H9 (cell line): ENCODE results near the gene FYN. TPM values are rescaled to one million over a fixed set of nuclear protein-coding genes. Genes with fewer than 3 reads are reported as not detected.

Experiments used
- DNase-seq: peaks from one replicate; pipeline ENCODE4 v3.0.0-alpha.2; 2017
- H2AFZ ChIP-seq: one replicate; pipeline ENCODE4 v1.6.1; 2013; ENCODE audit warnings: mild to moderate bottlenecking, low read length, control low read depth, moderate library complexity
- H2AK5ac ChIP-seq: 2 replicates; pipeline ENCODE4 v1.6.1; 2013; ENCODE audit warnings: low read length, control low read depth, mixed read lengths; ENCODE audit not compliant: insufficient read length
- H2BK120ac ChIP-seq: one replicate; pipeline ENCODE4 v1.6.1; 2013; ENCODE audit warnings: low read depth, mild to moderate bottlenecking, low read length, control low read depth, inconsistent platforms; ENCODE audit not compliant: poor library complexity, severe bottlenecking
- H2BK12ac ChIP-seq: 2 replicates; pipeline ENCODE4 v1.6.1; 2013; ENCODE audit warnings: low read length, control low read depth, mixed read lengths, low read depth; ENCODE audit not compliant: insufficient read length
- H2BK15ac ChIP-seq: 2 replicates; pipeline ENCODE4 v1.6.1; 2013; ENCODE audit warnings: low read depth, low read length, control low read depth
- H2BK20ac ChIP-seq: one replicate; pipeline ENCODE4 v1.6.1; 2013; ENCODE audit warnings: low read depth, mild to moderate bottlenecking, low read length, control low read depth, inconsistent platforms; ENCODE audit not compliant: poor library complexity, severe bottlenecking
- H2BK5ac ChIP-seq: 2 replicates; pipeline ENCODE4 v1.6.1; 2013; ENCODE audit warnings: low read length, control low read depth, mixed read lengths; ENCODE audit not compliant: insufficient read length
- H3K14ac ChIP-seq: 2 replicates; pipeline ENCODE4 v1.6.1; 2013; ENCODE audit warnings: low read length, control low read depth; ENCODE audit not compliant: insufficient read depth
- H3K18ac ChIP-seq: 2 replicates; pipeline ENCODE4 v1.6.1; 2013; ENCODE audit warnings: low read depth, mild to moderate bottlenecking, mixed read lengths, low read length, control low read depth; ENCODE audit not compliant: insufficient read length
- H3K23ac ChIP-seq: 2 replicates; pipeline ENCODE4 v1.6.1; 2013; ENCODE audit warnings: low read length, control low read depth, mixed read lengths, low read depth; ENCODE audit not compliant: insufficient read length
- H3K23me2 ChIP-seq: 2 replicates; pipeline ENCODE4 v1.6.1; 2013; ENCODE audit warnings: low read depth, mild to moderate bottlenecking, mixed read lengths, low read length, control low read depth; ENCODE audit not compliant: insufficient read length, poor library complexity, severe bottlenecking
- H3K27ac ChIP-seq: 2 replicates; pipeline ENCODE4 v1.5.1; 2013; ENCODE audit warnings: low read length, control low read depth, mixed read lengths, low read depth; ENCODE audit not compliant: insufficient read length
- H3K27me3 ChIP-seq: 2 replicates; pipeline ENCODE4 v1.6.1; 2013; ENCODE audit warnings: low read length, control low read depth, inconsistent platforms; ENCODE audit not compliant: insufficient read depth
- H3K4ac ChIP-seq: 2 replicates; pipeline ENCODE4 v1.6.1; 2013; ENCODE audit warnings: low read depth, mild to moderate bottlenecking, control low read depth, inconsistent platforms, low read length, moderate library complexity
- H3K4me1 ChIP-seq: 2 replicates; pipeline ENCODE4 v1.6.1; 2013; ENCODE audit warnings: low read length, control low read depth, inconsistent platforms; ENCODE audit not compliant: insufficient read depth
- H3K4me2 ChIP-seq: 2 replicates; pipeline ENCODE4 v1.6.1; 2013; ENCODE audit warnings: low read length, control low read depth, mixed read lengths; ENCODE audit not compliant: insufficient read length, insufficient read depth
- H3K56ac ChIP-seq: 2 replicates; pipeline ENCODE4 v1.6.1; 2013; ENCODE audit warnings: low read depth, mild to moderate bottlenecking, mixed read lengths, low read length, control low read depth; ENCODE audit not compliant: insufficient read length
- H3K79me1 ChIP-seq: 2 replicates; pipeline ENCODE4 v1.6.1; 2013; ENCODE audit warnings: low read depth, mild to moderate bottlenecking, moderate library complexity, low read length, control low read depth, inconsistent platforms; ENCODE audit not compliant: insufficient read depth, poor library complexity, severe bottlenecking
- H3K79me2 ChIP-seq: 2 replicates; pipeline ENCODE4 v1.6.1; 2013; ENCODE audit warnings: low read length, control low read depth, inconsistent platforms; ENCODE audit not compliant: insufficient read depth
- H3K9ac ChIP-seq: 2 replicates; pipeline ENCODE4 v1.6.1; 2013; ENCODE audit warnings: low read length, control low read depth, mixed read lengths; ENCODE audit not compliant: insufficient read length; ENCODE audit errors: extremely low read depth
- H3K9me3 ChIP-seq: one replicate; pipeline ENCODE4 v1.6.1; 2013; ENCODE audit warnings: low read depth, low read length, inconsistent platforms; ENCODE audit not compliant: control insufficient read depth
- H3T11ph ChIP-seq: one replicate; pipeline ENCODE4 v1.6.1; 2013; ENCODE audit warnings: mild to moderate bottlenecking, low read length, control low read depth, inconsistent platforms
- H4K20me1 ChIP-seq: one replicate; pipeline ENCODE4 v1.6.1; 2013; ENCODE audit not compliant: control insufficient read depth, insufficient read length, insufficient read depth
- H4K5ac ChIP-seq: 2 replicates; pipeline ENCODE4 v1.6.1; 2013; ENCODE audit warnings: low read depth, mild to moderate bottlenecking, mixed read lengths, low read length, control low read depth; ENCODE audit not compliant: insufficient read length
- H4K8ac ChIP-seq: replicated peaks from 2 replicates; pipeline ENCODE4 v1.6.1; 2013; ENCODE audit warnings: low read length, control low read depth, mixed read lengths, low read depth; ENCODE audit not compliant: insufficient read length
- H4K91ac ChIP-seq: 2 replicates; pipeline ENCODE4 v1.6.1; 2013; ENCODE audit warnings: low read depth, mild to moderate bottlenecking, moderate library complexity, mixed read lengths, low read length, control low read depth; ENCODE audit not compliant: insufficient read length
- H3K27ac Mint-ChIP-seq, 3 experiments: 2 replicates in 2 of 3; 3 replicates in 1 of 3; pipeline ENCODE4 v1.8.0; 2020 to 2021; ENCODE audit warnings: mixed read lengths in 3 of 3, mild to moderate bottlenecking in 1 of 3, moderate library complexity in 1 of 3
- H3K27me3 Mint-ChIP-seq: 2 replicates; pipeline ENCODE4 v1.8.0; 2021; ENCODE audit warnings: low read depth, mild to moderate bottlenecking, moderate library complexity, mixed read lengths
- H3K36me3 Mint-ChIP-seq, 3 experiments: 2 replicates in 2 of 3; 3 replicates in 1 of 3; pipeline ENCODE4 v1.8.0; 2020 to 2021; ENCODE audit warnings: low read depth in 3 of 3, mixed read lengths in 3 of 3; ENCODE audit not compliant: insufficient read depth in 1 of 3
- H3K4me1 Mint-ChIP-seq, 2 experiments: 2 replicates each; pipeline ENCODE4 v1.8.0; 2020; ENCODE audit warnings: mixed read lengths in 2 of 2
- H3K4me3 Mint-ChIP-seq, 2 experiments: 2 replicates in 1 of 2; 3 replicates in 1 of 2; pipeline ENCODE4 v1.8.0; 2020 to 2021; ENCODE audit warnings: mild to moderate bottlenecking in 2 of 2, mixed read lengths in 2 of 2, moderate library complexity in 1 of 2
- H3K9me3 Mint-ChIP-seq, 2 experiments: 2 replicates in 1 of 2; 3 replicates in 1 of 2; pipeline ENCODE4 v1.8.0; 2020; ENCODE audit warnings: mild to moderate bottlenecking in 2 of 2, mixed read lengths in 2 of 2, moderate library complexity in 1 of 2
- CTCF ChIP-seq: fragments of 200-600 bp; sonication (generic); conservative IDR thresholded peaks from 3 replicates; pipeline ENCODE4 v1.8.0; 2021; ENCODE audit warnings: antibody characterized with exemption, mild to moderate bottlenecking
- WGBS: extraction: QIAGEN DNeasy Blood & Tissue Kit; methylation state at CpG from one replicate; pipeline ENCODE4 v1.1.7; 2013; ENCODE audit warnings: missing lambda C conversion rate, low lambda C conversion rate, mixed read lengths; ENCODE audit not compliant: insufficient read length; ENCODE audit errors: extremely low coverage; 5-methylcytosine and 5-hydroxymethylcytosine counted together
- total RNA-seq: library from RNA; stranded (reverse); gene quantifications from 2 replicates; pipeline ENCODE4 v1.2.1, GENCODE V29; 2021

FYN gene
- total RNA-seq, 1 experiment from 2014 or later: 64.8 TPM

GRCh38 chr6:111780393-111780792, 92.9 kb downstream of the FYN start:
- Histone ChIP-seq H4K5ac (no peak overlapping the region), H3K14ac (no peak overlapping the region), H3K9ac (no peak overlapping the region), H3K23ac (no peak overlapping the region), H3K4ac (no peak overlapping the region), H2BK15ac (no peak overlapping the region), H3K79me1 (no peaks in the 10 kb centered on the region), H3T11ph (no peak overlapping the region), H4K8ac (no peak overlapping the region), H2BK5ac (no peak overlapping the region), H2AK5ac (no peak overlapping the region), H2BK12ac (no peak overlapping the region), H3K23me2 (no peaks in the 10 kb centered on the region), H3K27ac (no peak overlapping the region), H3K56ac (no peak overlapping the region), H3K4me2 (no peak overlapping the region), H2AFZ (no peak overlapping the region), H3K9me3 (no peaks in the 10 kb centered on the region), H3K18ac (no peak overlapping the region), H3K4me1 (no peaks in the 10 kb centered on the region), H2BK20ac (no peak overlapping the region), H4K91ac (no peak overlapping the region), H2BK120ac (no peak overlapping the region), H3K27me3 (no peaks in the 10 kb centered on the region), H4K20me1 (no peaks in the 10 kb centered on the region), H3K79me2 (no peaks in the 10 kb centered on the region)
- Mint-ChIP-seq H3K36me3 (no peaks in the 10 kb centered on the region; a peak in 2 of 7 replicates), H3K9me3 (no peaks in the 10 kb centered on the region), H3K27me3 (no peaks in the 10 kb centered on the region), H3K4me1 (peaks cover 5 to 14% of the 10 kb centered on the region in 2 experiments; a peak in 2 of 4 replicates), H3K27ac (no peak overlapping the region), H3K4me3 (no peak overlapping the region)
- whole genome bisulfite sequencing: no CpG with 5 or more reads among the region's 5 CpGs
- no peak for DNase-seq
- no peak for TF ChIP-seq CTCF
